Upper lobe of left lung (tissue), 4 donors: ENCODE data around the gene MAPK14.

Experiments used
- EP300 ChIP-seq, 4 donors: sonication (generic); formaldehyde crosslinking; IDR thresholded peaks; one replicate each; pipeline ENCODE4 v1.5.1; 2017; ENCODE audit warnings: antibody characterized with exemption in 4 of 4, control low read depth in 2 of 4
- POLR2A ChIP-seq, 4 donors: fragments of 450-650 bp; IDR thresholded peaks; one replicate each; pipeline ENCODE4 v1.5.1; 2016 to 2017; ENCODE audit warnings: antibody characterized with exemption in 4 of 4, mild to moderate bottlenecking in 2 of 4
- POLR2AphosphoS5 ChIP-seq, 2 donors: sonication (generic); formaldehyde crosslinking; IDR thresholded peaks; one replicate each; pipeline ENCODE4 v1.5.1; 2017; ENCODE audit warnings: antibody characterized with exemption in 2 of 2
- TF ChIP-seq, protein P1 (sequence below), 6 experiments: fragments of 450-650 bp in 4 of 6; fragments of 200-600 bp in 2 of 6; sonication (generic) in 2 of 6; IDR thresholded peaks; one replicate each; pipeline ENCODE4 v1.5.1; 2016 to 2019; ENCODE audit warnings: antibody characterized with exemption in 6 of 6

DNA sequence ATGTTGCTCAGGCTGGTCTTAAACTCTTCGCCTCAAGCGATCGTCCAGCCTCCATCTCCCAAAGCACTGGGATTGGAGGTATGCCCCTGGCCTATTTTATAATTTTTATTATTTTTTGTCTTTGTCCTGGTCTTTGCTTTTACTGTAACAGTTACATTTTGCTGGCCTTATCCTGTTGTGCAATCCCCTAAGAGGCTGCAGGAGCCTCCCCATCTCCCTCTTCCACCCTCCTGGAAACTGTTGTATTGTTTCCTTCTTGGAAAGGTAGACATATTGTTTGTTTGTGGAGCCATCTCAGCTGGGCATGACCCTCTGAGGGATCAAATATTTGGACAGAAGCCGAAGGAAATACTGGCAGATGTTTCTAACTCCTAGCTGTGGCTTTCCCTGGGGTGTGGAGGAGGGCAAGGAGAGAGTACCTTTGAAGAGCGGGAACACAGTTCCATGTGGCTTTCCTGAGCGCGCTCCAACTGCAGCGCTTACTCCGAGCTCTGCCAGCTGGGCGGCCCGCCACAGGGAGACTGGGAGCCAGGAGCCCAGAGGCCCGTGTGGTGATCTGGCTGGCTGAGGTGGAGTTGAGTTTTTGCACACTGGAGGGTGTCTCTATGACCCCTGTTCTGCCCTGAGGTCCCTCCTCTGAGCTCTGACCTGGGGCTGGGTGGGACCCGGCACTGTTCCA lies 107.6 kb downstream of the MAPK14 start:
- TF ChIP-seq, protein P1, sequence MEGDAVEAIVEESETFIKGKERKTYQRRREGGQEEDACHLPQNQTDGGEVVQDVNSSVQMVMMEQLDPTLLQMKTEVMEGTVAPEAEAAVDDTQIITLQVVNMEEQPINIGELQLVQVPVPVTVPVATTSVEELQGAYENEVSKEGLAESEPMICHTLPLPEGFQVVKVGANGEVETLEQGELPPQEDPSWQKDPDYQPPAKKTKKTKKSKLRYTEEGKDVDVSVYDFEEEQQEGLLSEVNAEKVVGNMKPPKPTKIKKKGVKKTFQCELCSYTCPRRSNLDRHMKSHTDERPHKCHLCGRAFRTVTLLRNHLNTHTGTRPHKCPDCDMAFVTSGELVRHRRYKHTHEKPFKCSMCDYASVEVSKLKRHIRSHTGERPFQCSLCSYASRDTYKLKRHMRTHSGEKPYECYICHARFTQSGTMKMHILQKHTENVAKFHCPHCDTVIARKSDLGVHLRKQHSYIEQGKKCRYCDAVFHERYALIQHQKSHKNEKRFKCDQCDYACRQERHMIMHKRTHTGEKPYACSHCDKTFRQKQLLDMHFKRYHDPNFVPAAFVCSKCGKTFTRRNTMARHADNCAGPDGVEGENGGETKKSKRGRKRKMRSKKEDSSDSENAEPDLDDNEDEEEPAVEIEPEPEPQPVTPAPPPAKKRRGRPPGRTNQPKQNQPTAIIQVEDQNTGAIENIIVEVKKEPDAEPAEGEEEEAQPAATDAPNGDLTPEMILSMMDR (IDR thresholded peaks at IDR 0.05), result no peak
- TF ChIP-seq POLR2A (IDR thresholded peaks at IDR 0.05) (no peak), POLR2AphosphoS5 (IDR thresholded peaks at IDR 0.05) (no peak), EP300 (IDR thresholded peaks at IDR 0.05) (no peak)
